GM12878 (cell line): ENCODE measurements around the gene UGT1A8. TPM values are rescaled to one million over a fixed set of nuclear protein-coding genes. Genes with fewer than 3 reads are reported as not detected.

Experiments used
- HDGF ChIP-seq: fragments of 450-650 bp; IDR thresholded peaks from 2 replicates; pipeline ENCODE4 v1.6.1; 2016; ENCODE audit warnings: antibody characterized with exemption
- POLR2AphosphoS5 ChIP-seq: IDR thresholded peaks from 2 replicates; pipeline ENCODE4 v1.6.1; 2011; ENCODE audit warnings: mild to moderate bottlenecking, low read length, inconsistent platforms
- SMC3 ChIP-seq: IDR thresholded peaks from 2 replicates; pipeline ENCODE4 v1.6.1; 2011; ENCODE audit warnings: low read length, improper control_type of control experiment, borderline replicate concordance
- YY1 ChIP-seq: IDR thresholded peaks from 2 replicates; pipeline ENCODE4 v1.6.1; 2011; ENCODE audit warnings: low read depth, mild to moderate bottlenecking, low read length
- ZNF24 ChIP-seq: fragments of 450-650 bp; IDR thresholded peaks from 2 replicates; pipeline ENCODE4 v1.6.1; 2017; ENCODE audit warnings: antibody characterized with exemption, mild to moderate bottlenecking
- polyA plus RNA-seq, 11 experiments: library from polyadenylated mRNA; depleted of rRNA in 4 of 11; unstranded in 6 of 11; stranded (reverse) in 5 of 11; fragments of >200 nt; fragmentation: Nextera tagmentation in 4 of 11; fragmentation: Illumina TruSeq in 1 of 11; extraction: Ambion mirVana in 4 of 11; extraction: Trizol in 1 of 11; gene quantifications; 1 replicate in 1 of 11; 2 replicates in 10 of 11; pipeline versions ENCODE4 v1.2.1 to v1.2.3, GENCODE V29; 2011 to 2016; ENCODE audit warnings: inconsistent platforms in 2 of 11, missing spikeins in 2 of 11, low read depth in 1 of 11
- total RNA-seq, 4 experiments: library from RNA; depleted of rRNA in 3 of 4; stranded (reverse); fragments of >200 nt in 3 of 4; fragmentation: Illumina TruSeq in 1 of 4; extraction: Trizol in 1 of 4; gene quantifications; 2 replicates each; pipeline versions ENCODE4 v1.2.1 to v1.2.3, GENCODE V29; 2013 to 2021
- TF ChIP-seq, protein P1 (sequence below): fragments of 450-650 bp; IDR thresholded peaks from 2 replicates; pipeline ENCODE4 v1.6.1; 2014; ENCODE audit warnings: mild to moderate bottlenecking
- TF ChIP-seq, protein P2 (sequence below): IDR thresholded peaks from 2 replicates; pipeline ENCODE4 v1.6.1; 2012; ENCODE audit warnings: low read depth, low read length, improper control_type of control experiment
- TF ChIP-seq, protein P3 (sequence below): IDR thresholded peaks from 2 replicates; pipeline ENCODE4 v1.6.1; 2011; ENCODE audit warnings: borderline replicate concordance, low read depth, mild to moderate bottlenecking, moderate library complexity, low read length; ENCODE audit not compliant: insufficient read depth, poor library complexity, severe bottlenecking
- TF ChIP-seq, protein P4 (sequence below): fragments of 450-650 bp; IDR thresholded peaks from 2 replicates; pipeline ENCODE4 v1.6.1; 2017; ENCODE audit warnings: low read depth, mild to moderate bottlenecking, moderate library complexity

The UGT1A8 gene
- total and polyA plus RNA-seq, 10 of the 15 experiments (the other 5 are each of a cell fraction or from before 2014, with no cell fraction given): not detected

DNA sequence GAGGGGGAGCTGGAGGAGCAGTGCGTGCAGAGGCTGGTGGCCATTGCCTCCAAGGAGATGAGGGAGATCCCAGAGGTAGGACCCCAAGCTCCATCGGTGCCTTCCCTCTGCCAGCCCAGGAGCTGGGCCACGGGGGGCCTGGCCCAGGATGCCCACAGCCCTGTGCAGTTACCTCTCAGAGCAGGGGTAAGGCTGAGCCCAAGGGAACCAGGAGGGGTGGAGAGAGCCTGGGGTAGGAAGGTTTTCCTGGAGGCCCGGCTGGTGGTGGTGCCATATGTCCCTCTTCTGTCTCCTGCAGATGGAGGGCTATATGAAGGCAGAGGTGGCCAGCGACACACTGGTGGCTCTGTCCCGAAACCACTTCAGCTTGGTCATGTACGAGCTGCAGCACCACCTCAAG is 172.1 kb downstream of the UGT1A8 start (continued):
- TF ChIP-seq, protein P1, sequence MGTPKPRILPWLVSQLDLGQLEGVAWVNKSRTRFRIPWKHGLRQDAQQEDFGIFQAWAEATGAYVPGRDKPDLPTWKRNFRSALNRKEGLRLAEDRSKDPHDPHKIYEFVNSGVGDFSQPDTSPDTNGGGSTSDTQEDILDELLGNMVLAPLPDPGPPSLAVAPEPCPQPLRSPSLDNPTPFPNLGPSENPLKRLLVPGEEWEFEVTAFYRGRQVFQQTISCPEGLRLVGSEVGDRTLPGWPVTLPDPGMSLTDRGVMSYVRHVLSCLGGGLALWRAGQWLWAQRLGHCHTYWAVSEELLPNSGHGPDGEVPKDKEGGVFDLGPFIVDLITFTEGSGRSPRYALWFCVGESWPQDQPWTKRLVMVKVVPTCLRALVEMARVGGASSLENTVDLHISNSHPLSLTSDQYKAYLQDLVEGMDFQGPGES: no peak
- TF ChIP-seq SMC3 (no peak), YY1 (no peak), HDGF (no peak), ZNF24 (no peak), POLR2AphosphoS5 (no peak)
- TF ChIP-seq, protein P2, sequence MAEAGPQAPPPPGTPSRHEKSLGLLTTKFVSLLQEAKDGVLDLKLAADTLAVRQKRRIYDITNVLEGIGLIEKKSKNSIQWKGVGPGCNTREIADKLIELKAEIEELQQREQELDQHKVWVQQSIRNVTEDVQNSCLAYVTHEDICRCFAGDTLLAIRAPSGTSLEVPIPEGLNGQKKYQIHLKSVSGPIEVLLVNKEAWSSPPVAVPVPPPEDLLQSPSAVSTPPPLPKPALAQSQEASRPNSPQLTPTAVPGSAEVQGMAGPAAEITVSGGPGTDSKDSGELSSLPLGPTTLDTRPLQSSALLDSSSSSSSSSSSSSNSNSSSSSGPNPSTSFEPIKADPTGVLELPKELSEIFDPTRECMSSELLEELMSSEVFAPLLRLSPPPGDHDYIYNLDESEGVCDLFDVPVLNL: no peak
- TF ChIP-seq, protein P3, sequence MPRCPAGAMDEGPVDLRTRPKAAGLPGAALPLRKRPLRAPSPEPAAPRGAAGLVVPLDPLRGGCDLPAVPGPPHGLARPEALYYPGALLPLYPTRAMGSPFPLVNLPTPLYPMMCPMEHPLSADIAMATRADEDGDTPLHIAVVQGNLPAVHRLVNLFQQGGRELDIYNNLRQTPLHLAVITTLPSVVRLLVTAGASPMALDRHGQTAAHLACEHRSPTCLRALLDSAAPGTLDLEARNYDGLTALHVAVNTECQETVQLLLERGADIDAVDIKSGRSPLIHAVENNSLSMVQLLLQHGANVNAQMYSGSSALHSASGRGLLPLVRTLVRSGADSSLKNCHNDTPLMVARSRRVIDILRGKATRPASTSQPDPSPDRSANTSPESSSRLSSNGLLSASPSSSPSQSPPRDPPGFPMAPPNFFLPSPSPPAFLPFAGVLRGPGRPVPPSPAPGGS: no peak
- TF ChIP-seq, protein P4, sequence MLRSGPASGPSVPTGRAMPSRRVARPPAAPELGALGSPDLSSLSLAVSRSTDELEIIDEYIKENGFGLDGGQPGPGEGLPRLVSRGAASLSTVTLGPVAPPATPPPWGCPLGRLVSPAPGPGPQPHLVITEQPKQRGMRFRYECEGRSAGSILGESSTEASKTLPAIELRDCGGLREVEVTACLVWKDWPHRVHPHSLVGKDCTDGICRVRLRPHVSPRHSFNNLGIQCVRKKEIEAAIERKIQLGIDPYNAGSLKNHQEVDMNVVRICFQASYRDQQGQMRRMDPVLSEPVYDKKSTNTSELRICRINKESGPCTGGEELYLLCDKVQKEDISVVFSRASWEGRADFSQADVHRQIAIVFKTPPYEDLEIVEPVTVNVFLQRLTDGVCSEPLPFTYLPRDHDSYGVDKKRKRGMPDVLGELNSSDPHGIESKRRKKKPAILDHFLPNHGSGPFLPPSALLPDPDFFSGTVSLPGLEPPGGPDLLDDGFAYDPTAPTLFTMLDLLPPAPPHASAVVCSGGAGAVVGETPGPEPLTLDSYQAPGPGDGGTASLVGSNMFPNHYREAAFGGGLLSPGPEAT: no peak
- TF ChIP-seq, all 136 proteins: peak for 0
